ENCODE measurements around the gene ST8SIA6.
"Not testable (repeated sequence)": the region's sequence is repeated elsewhere in the genome, so short reads cannot be mapped to it uniquely, and the experiment has no call there.

The ST8SIA6 gene

GRCh38 chr10:17348501-17349349 is 105.7 kb downstream of the ST8SIA6 start:
- DNase-seq, result no peak

- no peak for DNase-seq
These were observed 106.3 kb downstream of the ST8SIA6 start for GRCh38 chr10:17348011-17348500.

- no peak for DNase-seq
These were observed 110.2 kb downstream of the ST8SIA6 start for GRCh38 chr10:17344206-17344605.

- no peak for DNase-seq
These were observed 111.3 kb downstream of the ST8SIA6 start for GRCh38 chr10:17343118-17343517.

- no peak for DNase-seq
These were observed 114.1 kb downstream of the ST8SIA6 start for GRCh38 chr10:17340144-17340829.

GRCh38 chr10:17335065-17335464 is 119.3 kb downstream of the ST8SIA6 start:
- no peak for DNase-seq

- DNase-seq, result no peak
These were observed 123.9 kb downstream of the ST8SIA6 start for GRCh38 chr10:17330501-17330900.

GRCh38 chr10:17326377-17326776 is 128.0 kb downstream of the ST8SIA6 start:
- DNase-seq, result no peak

- not testable (repeated sequence) for DNase-seq
These were observed 132.4 kb downstream of the ST8SIA6 start for GRCh38 chr10:17321957-17322356.

- DNase-seq, result no peak
These were observed 137.8 kb downstream of the ST8SIA6 start for GRCh38 chr10:17316488-17317170.

- no peak for DNase-seq
These were observed 145.0 kb downstream of the ST8SIA6 start for GRCh38 chr10:17309435-17309834.

- DNase-seq, result no peak
These were observed 147.3 kb downstream of the ST8SIA6 start for GRCh38 chr10:17307123-17307522.

- DNase-seq, result no peak
These were observed 162.0 kb downstream of the ST8SIA6 start for GRCh38 chr10:17292375-17292774.

- DNase-seq, result peak in 1 of 51 donors; percentile 1
These were observed 164.2 kb downstream of the ST8SIA6 start for GRCh38 chr10:17290226-17290625.

GRCh38 chr10:17289763-17290162 is 164.6 kb downstream of the ST8SIA6 start:
- DNase-seq, result no peak

- no peak for DNase-seq
These were observed 167.5 kb downstream of the ST8SIA6 start for GRCh38 chr10:17286562-17287550.

GRCh38 chr10:17282311-17282710 is 172.1 kb downstream of the ST8SIA6 start:
- DNase-seq, result no peak

GRCh38 chr10:17278607-17279240 is 175.7 kb downstream of the ST8SIA6 start:
- DNase-seq, result no peak

- no peak for DNase-seq
These were observed 177.5 kb downstream of the ST8SIA6 start for GRCh38 chr10:17276756-17277424.

GRCh38 chr10:17273403-17273802 is 181.0 kb downstream of the ST8SIA6 start:
- DNase-seq, result no peak
